GM19397 (cell line): ENCODE results near the gene ACP4.

Experiments
- ATAC-seq: cut with Tn5 transposase; IDR thresholded peaks from one replicate; pipeline ENCODE4 v1.9.1; 2021; ENCODE audit warnings: mild to moderate bottlenecking, moderate library complexity; ENCODE audit not compliant: unreplicated experiment

The ACP4 gene

DNA sequence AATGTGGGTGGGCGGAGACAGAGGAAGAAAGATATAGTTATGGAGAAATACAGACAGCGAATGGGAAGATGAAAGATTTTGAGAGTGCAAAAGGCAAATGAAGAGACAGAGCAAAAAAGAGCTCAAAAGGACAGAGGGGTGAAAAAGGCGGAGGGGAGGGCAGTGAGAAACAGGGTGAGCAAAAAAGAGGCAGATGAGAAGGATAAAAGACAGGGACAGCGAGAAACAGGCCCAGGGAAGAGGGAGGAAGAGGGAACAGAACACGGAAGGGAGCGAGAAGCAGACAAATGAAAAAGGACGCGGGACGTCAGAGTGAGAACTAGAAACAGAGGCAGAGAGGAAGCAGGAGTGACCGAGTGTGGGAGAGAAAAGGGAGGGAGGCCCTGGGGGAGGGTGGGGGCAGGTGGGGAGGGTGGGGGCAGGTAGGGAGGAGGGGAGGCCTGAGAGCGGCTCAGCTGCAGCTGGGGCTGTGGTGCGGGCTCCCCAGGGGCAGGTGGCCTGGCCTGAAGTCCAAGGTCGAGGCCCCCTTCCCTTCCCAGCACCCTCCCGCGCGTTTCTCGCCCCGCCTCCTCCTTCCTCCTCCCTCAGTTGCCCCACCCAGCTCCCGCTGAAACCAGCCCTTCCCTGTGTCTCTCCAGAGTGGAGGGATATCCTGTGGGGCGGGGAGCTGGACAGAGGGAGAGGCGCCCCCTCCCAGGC, 30.5 kb downstream of the ACP4 start:
- ATAC-seq, result no peak

DNA sequence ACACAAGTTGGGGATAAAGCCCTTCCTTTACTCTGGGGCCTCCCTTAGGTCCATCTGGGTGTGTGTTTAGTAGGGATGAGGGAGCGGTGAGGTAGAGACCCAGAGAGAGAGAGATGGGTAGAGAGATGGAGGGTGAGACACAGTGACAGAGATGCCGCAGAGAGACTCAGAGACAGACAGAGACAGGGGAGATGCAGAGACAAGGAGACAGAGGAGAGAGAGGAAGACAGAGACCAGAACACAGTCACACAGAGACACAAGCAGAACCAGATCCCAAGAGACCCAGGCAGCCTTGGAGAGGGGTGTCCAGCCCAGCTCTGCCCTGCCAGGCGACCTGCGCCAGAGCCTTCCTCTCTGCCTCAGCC, 31.0 kb downstream of the ACP4 start:
- no peak for ATAC-seq

GRCh38 chr19:50821622-50822021, 31.4 kb downstream of the ACP4 start:
- no peak for ATAC-seq

DNA sequence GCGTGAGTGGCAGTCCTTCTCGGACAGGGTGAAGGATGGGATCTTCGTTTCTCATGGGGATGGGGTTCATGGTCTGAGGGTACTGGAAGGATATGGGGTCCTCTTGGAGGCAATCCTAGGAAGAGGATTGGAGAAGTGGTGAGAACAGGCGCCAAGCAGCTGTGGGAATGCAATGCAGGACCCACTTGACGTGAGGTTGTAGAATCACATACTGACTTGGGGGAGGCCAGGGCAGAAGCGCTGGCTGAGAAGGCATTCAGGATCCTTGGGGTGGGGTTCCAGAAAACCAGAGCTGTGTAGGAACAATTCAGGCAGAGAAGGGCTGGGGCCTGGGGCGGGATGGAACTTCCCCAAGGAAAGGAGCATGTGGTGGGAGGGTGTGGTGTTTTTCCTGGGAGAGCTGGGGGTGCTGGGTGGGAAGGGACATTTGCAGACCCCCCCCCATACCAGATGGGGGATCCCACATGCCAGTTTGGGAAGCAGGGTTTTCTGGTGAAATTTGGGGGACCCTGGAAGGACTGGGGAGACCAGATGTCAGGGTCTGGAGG, 32.5 kb downstream of the ACP4 start:
- no peak for ATAC-seq

GRCh38 chr19:50823389-50824042, 33.3 kb downstream of the ACP4 start, which contains the start of gene KLK1:
Gene KLK1 (minus strand): TSS chr19:50823787. CDS start chr19:50823748, 39 bp downstream.
- no peak for ATAC-seq

DNA sequence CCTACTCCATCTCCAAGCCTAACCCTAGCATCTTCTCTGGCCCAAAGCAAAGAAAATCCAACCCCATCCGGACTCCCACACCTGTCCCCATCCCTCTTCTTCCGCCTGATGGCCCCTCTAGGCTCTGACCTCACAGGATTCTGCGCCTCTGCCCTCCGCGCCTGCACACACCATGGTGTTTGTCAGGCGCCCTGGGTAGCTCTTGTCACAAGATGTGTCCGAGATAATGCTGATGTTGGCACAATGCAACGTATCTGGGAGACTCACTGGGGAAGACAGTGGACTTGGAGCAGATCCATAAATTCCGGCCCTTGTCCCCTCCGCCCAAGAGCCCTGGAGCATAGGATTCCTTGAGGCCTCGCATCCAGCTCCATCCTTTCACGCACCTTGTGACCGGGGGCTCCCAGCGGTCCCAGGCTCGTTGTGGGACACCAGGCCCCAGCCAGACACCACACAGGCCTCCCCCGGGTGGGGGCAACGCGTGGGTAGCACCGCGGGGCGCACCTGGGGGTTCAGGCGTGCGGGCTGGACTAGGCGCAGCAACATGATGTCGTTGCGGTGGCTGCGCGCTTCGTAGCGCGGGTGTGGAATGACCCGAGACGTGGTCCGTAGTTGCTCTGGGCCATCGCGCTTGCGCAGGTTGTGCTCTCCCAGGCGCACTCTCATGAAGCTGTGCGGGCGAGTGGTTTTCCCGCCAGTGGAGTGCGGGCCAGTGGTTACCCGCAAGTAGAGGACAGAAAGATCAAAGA, 36.5 kb downstream of the ACP4 start:
- ATAC-seq, result no peak

- ATAC-seq, result no peak
Measured at GRCh38 chr19:50827476-50827875, 37.3 kb downstream of the ACP4 start.

DNA sequence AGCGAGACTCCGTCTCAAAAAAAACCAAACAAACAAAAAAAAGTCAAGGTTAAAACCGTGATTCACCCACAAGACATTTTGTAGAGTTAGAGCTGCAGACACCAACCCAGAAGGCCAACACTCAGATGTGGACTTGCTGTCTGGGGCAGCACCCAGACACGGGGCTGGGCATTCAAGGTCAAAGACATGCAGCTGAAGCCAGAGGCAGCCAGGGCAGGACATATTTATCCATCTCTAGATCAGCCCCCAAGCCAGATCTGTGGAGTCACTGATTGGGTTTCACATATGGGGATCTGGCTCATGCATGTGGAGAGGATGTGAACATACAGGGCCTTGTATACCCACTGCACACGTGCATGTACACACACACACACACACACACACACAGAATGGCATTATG, 39.6 kb downstream of the ACP4 start:
- no peak for ATAC-seq

GRCh38 chr19:50830266-50831025, 40.2 kb downstream of the ACP4 start:
- no peak for ATAC-seq

DNA sequence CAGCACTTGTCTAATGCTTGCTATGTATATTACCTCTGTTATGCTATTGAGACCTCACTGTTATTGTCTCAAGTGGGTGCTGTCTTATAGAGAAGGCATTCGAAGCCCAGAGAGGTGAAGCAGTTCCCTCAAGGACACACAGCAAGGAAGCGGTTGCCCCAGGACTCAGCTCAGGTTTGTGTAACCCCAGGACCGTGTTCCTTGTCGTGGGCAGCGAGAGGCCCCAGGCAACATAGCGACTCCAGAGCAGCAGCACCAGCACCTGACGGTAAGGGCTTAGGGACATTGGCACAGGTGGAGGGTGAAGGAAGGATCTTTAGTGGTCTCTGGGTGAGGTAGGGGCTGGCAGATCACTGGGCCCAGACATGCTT, 40.8 kb downstream of the ACP4 start:
- ATAC-seq, result no peak

- no peak for ATAC-seq
Measured at GRCh38 chr19:50832666-50833065, 42.5 kb downstream of the ACP4 start.

GRCh38 chr19:50833117-50833801, 43.0 kb downstream of the ACP4 start, which contains the start of gene KLK15:
Gene KLK15 (minus strand): TSS chr19:50833574. CDS start chr19:50831492, 2,082 bp downstream.
- ATAC-seq, result no peak

DNA sequence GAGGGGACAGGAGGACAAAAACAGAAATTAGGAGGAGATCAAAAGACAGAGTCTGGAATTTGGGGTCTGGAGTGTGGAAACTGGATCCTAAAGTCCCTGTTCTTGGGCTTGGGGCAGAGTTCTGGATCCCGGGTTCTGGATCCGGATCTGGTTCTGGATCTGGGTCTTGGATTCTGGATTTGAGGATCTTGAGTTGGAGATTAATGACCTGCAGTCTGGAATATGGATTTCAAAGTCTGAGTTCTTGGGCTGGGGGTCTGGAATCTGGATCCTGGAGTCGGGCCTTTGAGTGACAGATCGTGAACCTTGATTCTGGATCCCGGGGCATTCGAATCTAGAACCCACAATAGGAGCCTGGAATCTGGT, 43.6 kb downstream of the ACP4 start:
- no peak for ATAC-seq

GRCh38 chr19:50835103-50835784, 45.0 kb downstream of the ACP4 start:
- no peak for ATAC-seq

DNA sequence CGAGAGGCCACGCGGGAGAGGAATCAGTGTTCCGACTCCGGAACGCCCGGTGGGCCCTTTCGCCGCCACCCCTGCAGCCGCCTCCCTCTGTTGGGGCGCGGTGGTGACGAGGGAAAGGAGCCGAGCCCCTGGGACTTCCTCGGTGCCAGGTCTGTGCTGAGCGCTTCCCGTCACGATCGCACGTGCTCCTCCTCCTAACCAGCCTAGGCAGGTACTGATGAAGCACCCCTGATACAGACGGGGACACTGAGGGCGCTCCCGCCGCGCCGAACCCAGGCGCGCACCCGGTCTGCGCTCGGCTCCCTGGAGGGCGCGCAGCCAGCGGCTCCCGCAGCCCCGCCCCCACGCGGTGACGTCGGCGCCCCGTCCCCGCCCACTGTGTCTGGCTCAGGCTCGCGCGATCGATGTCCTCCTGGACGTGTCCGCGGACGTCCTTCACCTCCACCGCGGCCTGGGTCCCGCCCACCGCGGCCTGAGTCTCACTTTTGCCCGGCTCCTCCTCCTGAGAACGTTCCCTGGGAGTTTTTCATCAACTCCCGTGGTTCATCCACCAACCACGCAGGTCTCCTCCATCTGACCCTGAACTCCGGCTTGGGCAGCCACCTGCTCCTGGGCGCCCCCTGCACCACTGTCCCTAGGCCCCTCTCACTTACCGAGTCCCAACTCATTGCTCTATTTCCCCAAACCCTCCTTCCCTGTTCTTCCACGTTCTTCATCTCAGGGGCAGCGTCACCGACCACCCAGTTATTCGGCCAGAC, 45.7 kb downstream of the ACP4 start:
- peak; percentile 80 for ATAC-seq

DNA sequence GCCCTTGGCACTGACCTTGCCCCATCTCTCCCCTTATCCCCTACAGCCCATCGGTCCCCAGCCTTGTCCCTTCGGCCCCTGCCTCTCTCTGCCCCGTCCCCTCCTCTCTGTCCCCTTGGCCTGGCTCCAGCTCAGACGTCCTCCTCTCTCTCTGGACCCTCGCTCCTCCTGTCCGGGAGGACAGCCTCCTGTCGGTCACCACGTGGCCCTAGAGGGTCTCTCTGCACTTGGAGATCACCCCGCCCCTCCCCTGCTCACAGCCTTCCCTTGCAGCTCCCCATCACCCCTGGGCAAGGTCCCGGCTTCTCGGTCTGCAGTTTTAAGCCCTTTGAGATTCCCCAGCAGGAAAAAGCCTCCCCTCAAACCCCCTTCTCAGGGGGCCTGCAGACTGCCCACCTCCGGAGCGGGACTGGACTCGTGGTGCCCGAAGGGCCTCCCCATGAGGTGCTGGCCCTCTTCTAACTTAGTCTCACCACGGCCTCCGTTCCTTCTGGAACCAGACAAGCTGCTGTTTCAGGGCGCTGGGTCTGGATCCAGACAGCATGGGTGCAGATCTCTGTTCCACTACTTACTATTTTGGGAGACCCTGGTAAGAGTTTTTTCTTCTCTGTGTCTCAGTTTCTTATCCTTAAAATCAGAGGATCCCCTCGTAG, 46.5 kb downstream of the ACP4 start:
- no peak for ATAC-seq

DNA sequence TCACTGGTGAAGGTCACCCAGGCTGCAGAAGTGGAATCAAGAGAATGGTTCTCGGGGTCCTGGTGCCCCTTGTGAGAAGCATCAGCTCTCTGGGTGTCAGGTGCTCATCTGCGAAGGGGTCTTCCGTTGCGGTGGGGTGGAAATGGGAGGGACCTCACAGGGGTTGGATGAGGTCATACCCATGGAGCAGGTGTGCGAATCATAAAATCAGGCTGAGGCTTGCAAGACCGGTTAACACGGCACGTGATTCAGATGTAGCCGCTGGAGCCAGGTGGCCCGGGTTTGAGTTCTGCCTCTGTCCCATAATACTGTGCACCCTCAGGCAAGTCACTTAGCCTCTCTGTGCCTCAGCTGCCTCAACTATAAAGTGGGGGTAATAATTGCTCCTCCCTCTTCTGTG, 47.1 kb downstream of the ACP4 start:
- no peak for ATAC-seq

DNA sequence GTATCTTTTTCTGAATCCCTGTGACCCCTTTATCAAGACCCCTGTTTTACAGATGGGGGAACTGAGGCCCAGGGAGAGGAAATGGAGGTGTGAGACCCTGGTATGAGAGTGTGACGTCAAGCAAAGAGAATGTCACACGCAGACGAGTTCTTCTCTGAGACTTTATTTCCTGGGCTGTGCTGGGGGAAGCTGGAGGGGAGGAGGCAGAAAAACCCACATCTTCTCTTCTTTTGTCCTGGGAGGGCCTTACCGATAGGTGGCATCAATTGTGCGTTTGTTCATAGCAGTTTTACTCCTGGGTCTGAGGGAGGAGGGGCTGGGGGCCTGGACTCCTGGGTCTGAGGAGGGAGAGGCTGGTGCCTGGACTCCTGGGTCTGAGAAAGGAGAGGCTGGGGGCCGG, 48.0 kb downstream of the ACP4 start:
- no peak for ATAC-seq
